GM19463 (cell line): Measurements from ENCODE around the gene ERVFRD-1.

ENCODE experiments used
- ATAC-seq: cut with Tn5 transposase; IDR thresholded peaks from one replicate; pipeline ENCODE4 v1.9.1; 2021; ENCODE audit warnings: mild to moderate bottlenecking, moderate library complexity; ENCODE audit not compliant: unreplicated experiment

ERVFRD-1 gene

GRCh38 chr6:11129908-11130565, 18.5 kb upstream of the ERVFRD-1 start:
- peak; percentile 82 for ATAC-seq

GRCh38 chr6:11128608-11129007, 17.1 kb upstream of the ERVFRD-1 start:
- no peak for ATAC-seq

GRCh38 chr6:11126876-11127275, 15.4 kb upstream of the ERVFRD-1 start:
- ATAC-seq: no peak

- no peak for ATAC-seq
Measured at GRCh38 chr6:11123978-11124377, 12.5 kb upstream of the ERVFRD-1 start.

- no peak for ATAC-seq
Measured at GRCh38 chr6:11122380-11122779, 10.9 kb upstream of the ERVFRD-1 start.

GRCh38 chr6:11121851-11122250, 10.3 kb upstream of the ERVFRD-1 start:
- ATAC-seq: no peak

GRCh38 chr6:11120271-11121005, 8.9 kb upstream of the ERVFRD-1 start:
- ATAC-seq: no peak

- ATAC-seq: peak; percentile 71
Measured at GRCh38 chr6:11115808-11116536, 4.4 kb upstream of the ERVFRD-1 start.

GRCh38 chr6:11113038-11113437, 1.5 kb upstream of the ERVFRD-1 start:
- ATAC-seq: no peak

- ATAC-seq: no peak
Measured at GRCh38 chr6:11111769-11112437, 378 bp upstream of the ERVFRD-1 start.

GRCh38 chr6:11108726-11109125, 2.8 kb downstream of the ERVFRD-1 start:
- ATAC-seq: no peak

GRCh38 chr6:11103065-11103464, 8.5 kb downstream of the ERVFRD-1 start:
- no peak for ATAC-seq

- no peak for ATAC-seq
Measured at GRCh38 chr6:11101417-11101816, 10.1 kb downstream of the ERVFRD-1 start.

- ATAC-seq: no peak
Measured at GRCh38 chr6:11098004-11098403, 13.5 kb downstream of the ERVFRD-1 start.

- no peak for ATAC-seq
Measured at GRCh38 chr6:11097476-11097875, 14.0 kb downstream of the ERVFRD-1 start.

- ATAC-seq: no peak
Measured at GRCh38 chr6:11096109-11096508, 15.4 kb downstream of the ERVFRD-1 start.

- no peak for ATAC-seq
Measured at GRCh38 chr6:11094941-11095340, 16.6 kb downstream of the ERVFRD-1 start.

- peak; percentile 26 for ATAC-seq
Measured at GRCh38 chr6:11094411-11094851, 17.1 kb downstream of the ERVFRD-1 start.

- ATAC-seq: peak; percentile 86
Measured at GRCh38 chr6:11093626-11094410, 17.7 kb downstream of the ERVFRD-1 start, which contains the start of gene SMIM13. SMIM13 (plus strand) TSS chr6:11093834; CDS start chr6:11094314, 480 bp downstream.

GRCh38 chr6:11093376-11093625, 18.2 kb downstream of the ERVFRD-1 start:
- peak; percentile 12 for ATAC-seq
